ENCODE measurements around the gene NRF1.

GRCh38 chr7:129610709-129611245, 743 bp upstream of the NRF1 start:
- TF ChIP-seq CTCF (IDR thresholded peaks at IDR 0.05 in 8 of 11, conservative IDR thresholded peaks at IDR 0.05 in 3 of 11) (no peak), POLR2A (IDR thresholded peaks at IDR 0.05) (no peak)
